ENCODE results near the gene SH3RF3. TPM values are rescaled to one million over a fixed set of nuclear protein-coding genes. Genes with fewer than 3 reads are reported as not detected.

Gene SH3RF3
- total RNA-seq, 1 experiment from 2014 or later = 4.9 TPM

DNA sequence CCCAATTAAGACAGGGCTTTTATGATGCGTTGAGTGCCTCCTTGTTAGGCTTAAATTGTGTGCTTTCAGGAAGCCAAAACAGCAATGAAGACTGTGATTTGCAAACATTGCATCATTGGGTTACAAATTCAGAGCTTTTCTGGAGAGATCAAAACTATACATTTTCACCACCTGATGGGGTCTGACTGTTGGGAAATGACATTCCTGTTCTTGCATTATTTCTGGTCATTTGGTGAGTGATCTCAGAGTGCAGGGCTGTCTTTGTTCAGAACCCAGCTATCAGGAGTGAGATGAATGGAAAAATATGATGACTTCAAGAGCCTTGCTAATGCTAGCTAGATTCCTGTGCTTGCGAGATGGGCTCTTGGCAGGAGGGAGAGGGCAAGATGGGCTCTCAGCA is 39.1 kb downstream of the SH3RF3 start:
- in situ Hi-C loops (cut with HindIII; ENCODE audit: low pct_unique_long_range_greater_than_20kb, low sequenced_read_pairs) (no loop called here), intact Hi-C loops (cut with micrococcal nuclease; ENCODE audit: unreplicated experiment) (no loop called here)
- ATAC-seq = no peak
- CTCF ChIA-PET = no interaction called here
- Histone ChIP-seq H3K36me3 (ENCODE audit: control insufficient read depth, insufficient read depth, low read length) (no peaks in the 10 kb centered on the region), H3K9me3 (ENCODE audit: control insufficient read depth, insufficient read depth, low read depth, low read length) (no peaks in the 10 kb centered on the region), H3K27ac (ENCODE audit: low read length) (no peak overlapping the region), H3K4me1 (ENCODE audit: control insufficient read depth, insufficient read depth, low read length) (peaks cover 22% of the 10 kb centered on the region), H3K4me3 (ENCODE audit: low read depth in 2 of 2, low read length in 2 of 2) (no peak overlapping the region), H3K27me3 (ENCODE audit: control insufficient read depth, insufficient read depth, low read length) (no peaks in the 10 kb centered on the region)
- no peak for TF ChIP-seq TCF7L2 (IDR thresholded peaks at IDR 0.05; ENCODE audit: low read depth, low read length)
- TF ChIP-seq SIN3A (IDR thresholded peaks at IDR 0.05; ENCODE audit: borderline replicate concordance, insufficient read depth, low read depth, low read length) = no peak
- TF ChIP-seq, protein P1, sequence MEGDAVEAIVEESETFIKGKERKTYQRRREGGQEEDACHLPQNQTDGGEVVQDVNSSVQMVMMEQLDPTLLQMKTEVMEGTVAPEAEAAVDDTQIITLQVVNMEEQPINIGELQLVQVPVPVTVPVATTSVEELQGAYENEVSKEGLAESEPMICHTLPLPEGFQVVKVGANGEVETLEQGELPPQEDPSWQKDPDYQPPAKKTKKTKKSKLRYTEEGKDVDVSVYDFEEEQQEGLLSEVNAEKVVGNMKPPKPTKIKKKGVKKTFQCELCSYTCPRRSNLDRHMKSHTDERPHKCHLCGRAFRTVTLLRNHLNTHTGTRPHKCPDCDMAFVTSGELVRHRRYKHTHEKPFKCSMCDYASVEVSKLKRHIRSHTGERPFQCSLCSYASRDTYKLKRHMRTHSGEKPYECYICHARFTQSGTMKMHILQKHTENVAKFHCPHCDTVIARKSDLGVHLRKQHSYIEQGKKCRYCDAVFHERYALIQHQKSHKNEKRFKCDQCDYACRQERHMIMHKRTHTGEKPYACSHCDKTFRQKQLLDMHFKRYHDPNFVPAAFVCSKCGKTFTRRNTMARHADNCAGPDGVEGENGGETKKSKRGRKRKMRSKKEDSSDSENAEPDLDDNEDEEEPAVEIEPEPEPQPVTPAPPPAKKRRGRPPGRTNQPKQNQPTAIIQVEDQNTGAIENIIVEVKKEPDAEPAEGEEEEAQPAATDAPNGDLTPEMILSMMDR (IDR thresholded peaks at IDR 0.05) = no peak
- TF ChIP-seq, protein P2, sequence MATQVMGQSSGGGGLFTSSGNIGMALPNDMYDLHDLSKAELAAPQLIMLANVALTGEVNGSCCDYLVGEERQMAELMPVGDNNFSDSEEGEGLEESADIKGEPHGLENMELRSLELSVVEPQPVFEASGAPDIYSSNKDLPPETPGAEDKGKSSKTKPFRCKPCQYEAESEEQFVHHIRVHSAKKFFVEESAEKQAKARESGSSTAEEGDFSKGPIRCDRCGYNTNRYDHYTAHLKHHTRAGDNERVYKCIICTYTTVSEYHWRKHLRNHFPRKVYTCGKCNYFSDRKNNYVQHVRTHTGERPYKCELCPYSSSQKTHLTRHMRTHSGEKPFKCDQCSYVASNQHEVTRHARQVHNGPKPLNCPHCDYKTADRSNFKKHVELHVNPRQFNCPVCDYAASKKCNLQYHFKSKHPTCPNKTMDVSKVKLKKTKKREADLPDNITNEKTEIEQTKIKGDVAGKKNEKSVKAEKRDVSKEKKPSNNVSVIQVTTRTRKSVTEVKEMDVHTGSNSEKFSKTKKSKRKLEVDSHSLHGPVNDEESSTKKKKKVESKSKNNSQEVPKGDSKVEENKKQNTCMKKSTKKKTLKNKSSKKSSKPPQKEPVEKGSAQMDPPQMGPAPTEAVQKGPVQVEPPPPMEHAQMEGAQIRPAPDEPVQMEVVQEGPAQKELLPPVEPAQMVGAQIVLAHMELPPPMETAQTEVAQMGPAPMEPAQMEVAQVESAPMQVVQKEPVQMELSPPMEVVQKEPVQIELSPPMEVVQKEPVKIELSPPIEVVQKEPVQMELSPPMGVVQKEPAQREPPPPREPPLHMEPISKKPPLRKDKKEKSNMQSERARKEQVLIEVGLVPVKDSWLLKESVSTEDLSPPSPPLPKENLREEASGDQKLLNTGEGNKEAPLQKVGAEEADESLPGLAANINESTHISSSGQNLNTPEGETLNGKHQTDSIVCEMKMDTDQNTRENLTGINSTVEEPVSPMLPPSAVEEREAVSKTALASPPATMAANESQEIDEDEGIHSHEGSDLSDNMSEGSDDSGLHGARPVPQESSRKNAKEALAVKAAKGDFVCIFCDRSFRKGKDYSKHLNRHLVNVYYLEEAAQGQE (IDR thresholded peaks at IDR 0.05; ENCODE audit: insufficient read depth in 1 of 2, low read depth in 2 of 2, low read length in 1 of 2) = no peak
- no peak for TF ChIP-seq POLR2AphosphoS5 (IDR thresholded peaks at IDR 0.05; ENCODE audit: low read depth, low read length)
- POLR2A ChIA-PET = no interaction called here
- no peak for DNase-seq (ENCODE audit: low read depth, low spot score)
- no TSS peak for BruUV-seq (replicated peaks)

GRCh38 chr2:109168716-109169115 is 39.7 kb downstream of the SH3RF3 start:
- intact Hi-C loops (cut with micrococcal nuclease; ENCODE audit: unreplicated experiment) (no loop called here), in situ Hi-C loops (cut with HindIII; ENCODE audit: low pct_unique_long_range_greater_than_20kb, low sequenced_read_pairs) (no loop called here)
- no peaks in the 10 kb centered on the region for H3K27me3 ChIP-seq (ENCODE audit: control insufficient read depth, insufficient read depth, low read length)
- H3K27ac ChIP-seq (ENCODE audit: low read length) = no peak overlapping the region
- ATAC-seq (no peak), DNase-seq (ENCODE audit: low read depth, low spot score) (no peak)
- TF ChIP-seq, protein P2 (IDR thresholded peaks at IDR 0.05; ENCODE audit: insufficient read depth in 1 of 2, low read depth in 2 of 2, low read length in 1 of 2) = no peak
- TF ChIP-seq, protein P1 (IDR thresholded peaks at IDR 0.05) = no peak
- TF ChIP-seq SIN3A (IDR thresholded peaks at IDR 0.05; ENCODE audit: borderline replicate concordance, insufficient read depth, low read depth, low read length) (no peak), TCF7L2 (IDR thresholded peaks at IDR 0.05; ENCODE audit: low read depth, low read length) (no peak)
- no TSS peak for BruUV-seq (replicated peaks)
- no peak overlapping the region for H3K4me3 ChIP-seq (ENCODE audit: low read depth in 2 of 2, low read length in 2 of 2)
- no peaks in the 10 kb centered on the region for H3K36me3 ChIP-seq (ENCODE audit: control insufficient read depth, insufficient read depth, low read length)
- ChIA-PET CTCF (no interaction called here), POLR2A (no interaction called here)
- no peaks in the 10 kb centered on the region for H3K9me3 ChIP-seq (ENCODE audit: control insufficient read depth, insufficient read depth, low read depth, low read length)
- H3K4me1 ChIP-seq (ENCODE audit: control insufficient read depth, insufficient read depth, low read length) = peaks cover 24% of the 10 kb centered on the region

All from Panc1 (cell line).